GM12864 (cell line): Measurements from ENCODE around the gene WNT3.
"Not testable (repeated sequence)": the region's sequence is repeated elsewhere in the genome, so short reads cannot be mapped to it uniquely, and the experiment has no call there.

Source experiments
- DNase-seq: peaks from one replicate; pipeline ENCODE4 v3.0.0-alpha.2; 2011; ENCODE audit warnings: low read depth
- H3K4me3 ChIP-seq: 2 replicates; pipeline ENCODE4 v1.5.1; 2011; ENCODE audit warnings: mild to moderate bottlenecking, low read depth, low read length, control low read depth
- CTCF ChIP-seq: IDR thresholded peaks from 2 replicates; pipeline ENCODE4 v1.5.1; 2011; ENCODE audit warnings: low read depth, mild to moderate bottlenecking, moderate library complexity, low read length, control low read depth, inconsistent platforms; ENCODE audit errors: missing control alignments

WNT3 gene

GRCh38 chr17:46848534-46848933 lies 30.0 kb upstream of the WNT3 start:
- H3K4me3 ChIP-seq, result no peak overlapping the region
- no peak for DNase-seq
- TF ChIP-seq CTCF, result no peak

GRCh38 chr17:46847204-46848191 lies 29.0 kb upstream of the WNT3 start:
- no peak overlapping the region for H3K4me3 ChIP-seq
- DNase-seq, result no peak
- no peak for TF ChIP-seq CTCF

DNA sequence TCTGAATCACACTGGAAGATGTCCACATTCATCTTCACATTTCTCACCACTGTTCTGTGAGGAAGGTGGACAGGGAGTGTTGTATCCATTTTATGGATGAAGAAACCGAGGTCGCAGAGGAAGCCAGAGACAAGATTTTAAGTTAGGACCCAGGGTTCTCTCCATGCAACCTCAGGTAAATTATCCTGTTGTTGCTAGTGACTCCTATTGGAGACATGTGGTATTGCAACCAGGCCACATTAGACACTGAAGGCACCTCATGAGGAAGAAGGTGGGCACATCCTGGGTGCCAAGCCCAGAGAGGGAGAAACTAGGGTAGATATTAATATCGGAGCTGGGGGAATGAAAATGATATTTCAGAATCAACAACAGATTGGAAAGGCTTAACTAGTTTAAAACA lies 24.3 kb upstream of the WNT3 start:
- no peak for DNase-seq
- no peak overlapping the region for H3K4me3 ChIP-seq
- peak; percentile 70 for TF ChIP-seq CTCF

GRCh38 chr17:46841561-46842379 lies 23.3 kb upstream of the WNT3 start:
- peak; percentile 51 for TF ChIP-seq CTCF
- no peak overlapping the region for H3K4me3 ChIP-seq
- no peak for DNase-seq

DNA sequence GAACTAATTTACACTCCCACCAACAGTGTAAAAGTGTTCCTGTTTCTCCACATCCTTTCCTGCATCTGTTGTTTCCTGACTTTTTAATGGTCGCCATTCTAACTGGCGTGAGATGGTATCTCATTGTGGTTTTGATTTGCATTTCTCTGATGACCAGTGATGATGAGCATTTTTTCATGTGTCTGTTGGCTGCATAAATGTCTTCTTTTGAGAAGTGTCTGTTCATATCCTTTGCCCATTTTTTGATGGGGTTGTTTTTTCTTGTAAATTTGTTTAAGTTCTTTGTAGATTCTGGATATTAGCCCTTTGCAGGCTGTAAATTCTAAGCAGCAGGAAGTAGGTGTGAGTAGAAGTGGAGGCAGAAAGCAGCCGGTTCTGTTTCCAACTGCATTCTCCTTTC lies 22.1 kb upstream of the WNT3 start:
- not testable (repeated sequence) for DNase-seq, H3K4me3 ChIP-seq

- no peak for TF ChIP-seq CTCF
- no peak overlapping the region for H3K4me3 ChIP-seq
- no peak for DNase-seq
These were observed 20.7 kb upstream of the WNT3 start for GRCh38 chr17:46839211-46839610.

- no peak for DNase-seq
- TF ChIP-seq CTCF, result no peak
- no peak overlapping the region for H3K4me3 ChIP-seq
These were observed 19.0 kb upstream of the WNT3 start for GRCh38 chr17:46837521-46837920.
